K562 (cell line): Measurements from ENCODE around the gene CCNY. TPM values are rescaled to one million over a fixed set of nuclear protein-coding genes. Genes with fewer than 3 reads are reported as not detected.

Experiments used
- ATAC-seq: fragments of 200-7000 bp; cut with Tn5 transposase; 3 replicates; pipeline ENCODE4 v1.9.1; 2020; ENCODE audit warnings: moderate library complexity
- BruUV-seq: library from RNA; stranded (reverse); fragments of 400-500 nt; replicated peaks from 2 replicates; lab custom pipeline; 2021; lab: Mats Ljungman, UMichigan
- CTCF ChIA-PET: fragments of 300-600 bp; formaldehyde crosslinking; extraction: SDS; loops from one replicate; lab custom pipeline; 2021; ENCODE audit warnings: low intra/inter-chr PET ratio; lab: Yijun Ruan, JAX
- POLR2A ChIA-PET: fragments of 300-600, 350-650 bp; sonication (Branson Sonifier 250); formaldehyde crosslinking; extraction: SDS; loops from one replicate; lab custom pipeline; 2021; ENCODE audit warnings: antibody characterized with exemption, inconsistent platforms; lab: Yijun Ruan, JAX
- DNase-seq, 4 experiments: peaks; one replicate each; pipeline versions ENCODE4 v3.0.0 to v3.0.0-alpha.2; 2011 to 2018; ENCODE audit warnings: low spot score in 3 of 4, mixed read lengths in 3 of 4; ENCODE audit errors: extremely low read depth in 1 of 4
- FAIRE-seq: peaks from 2 replicates; lab custom pipeline; 2011; peaks lifted over from hg19 to GRCh38; lab: Jason Lieb, UNC
- H2AFZ ChIP-seq: 2 replicates; pipeline ENCODE4 v1.6.0; 2011; ENCODE audit warnings: low read depth, low read length, control low read depth, inconsistent platforms
- H3K27ac ChIP-seq: fragments of 200-600 bp; 3 replicates; pipeline ENCODE4 v1.8.0; 2011; ENCODE audit warnings: low read depth, mild to moderate bottlenecking, control low read depth, inconsistent platforms, low read length, moderate library complexity, mixed read lengths; ENCODE audit errors: extremely low read depth
- H3K27me3 ChIP-seq, 2 experiments: fragments of 300-600 bp in 1 of 2; 2 replicates in 1 of 2; 3 replicates in 1 of 2; pipeline versions ENCODE4 v1.6.0 to v1.8.0; 2011; ENCODE audit warnings: inconsistent platforms in 2 of 2, low read length in 2 of 2, mild to moderate bottlenecking in 1 of 2, mixed read lengths in 1 of 2, moderate library complexity in 1 of 2; ENCODE audit not compliant: control insufficient read depth in 2 of 2, insufficient read depth in 2 of 2
- H3K36me3 ChIP-seq: fragments of 300-600 bp; 3 replicates; pipeline ENCODE4 v1.8.0; 2011; ENCODE audit warnings: mild to moderate bottlenecking, low read length, inconsistent platforms; ENCODE audit not compliant: control insufficient read depth, insufficient read depth
- H3K4me1 ChIP-seq, 2 experiments: fragments of 200-600 bp in 1 of 2; replicated peaks in 1 of 2; 2 replicates in 1 of 2; 3 replicates in 1 of 2; pipeline versions ENCODE4 v1.5.1 to v1.8.0; 2011; ENCODE audit warnings: inconsistent platforms in 2 of 2, low read length in 2 of 2, mild to moderate bottlenecking in 1 of 2, mixed read lengths in 1 of 2, moderate library complexity in 1 of 2; ENCODE audit not compliant: control insufficient read depth in 2 of 2, insufficient read depth in 2 of 2
- H3K4me2 ChIP-seq: 2 replicates; pipeline ENCODE4 v1.6.1; 2011; ENCODE audit warnings: low read length, control low read depth, inconsistent platforms, mixed read lengths; ENCODE audit not compliant: insufficient read depth
- H3K4me3 ChIP-seq: fragments of 200-600 bp; sonication (generic), shearing (Covaris generic); 2 replicates; pipeline ENCODE4 v1.5.1; 2016; ENCODE audit warnings: control low read depth, inconsistent platforms
- H3K79me2 ChIP-seq: fragments of 200-600 bp; 3 replicates; pipeline ENCODE4 v1.8.0; 2011; ENCODE audit warnings: low read length, inconsistent platforms; ENCODE audit not compliant: control insufficient read depth, insufficient read depth
- H3K9ac ChIP-seq, 2 experiments: 2 replicates each; pipeline versions ENCODE4 v1.6.0 to v1.6.1; 2011; ENCODE audit warnings: low read depth in 2 of 2, low read length in 2 of 2, control low read depth in 1 of 2, inconsistent platforms in 1 of 2, mild to moderate bottlenecking in 1 of 2, mixed read lengths in 1 of 2; ENCODE audit not compliant: insufficient read depth in 1 of 2
- H3K9me1 ChIP-seq: one replicate; pipeline ENCODE4 v1.6.0; 2011; ENCODE audit warnings: inconsistent platforms, mild to moderate bottlenecking, low read length, moderate library complexity; ENCODE audit not compliant: control insufficient read depth, insufficient read depth
- H3K9me3 ChIP-seq: replicated peaks from 2 replicates; pipeline ENCODE4 v1.5.1; 2011; ENCODE audit warnings: low read depth, low read length, inconsistent platforms; ENCODE audit not compliant: control insufficient read depth, insufficient read depth
- H4K20me1 ChIP-seq: replicated peaks from 2 replicates; pipeline ENCODE4 v1.6.1; 2011; ENCODE audit warnings: low read length, inconsistent platforms, mixed read lengths; ENCODE audit not compliant: control insufficient read depth, insufficient read depth
- HDAC1 ChIP-seq, 2 experiments: fragments of 450-650 bp; IDR thresholded peaks; 2 replicates each; pipeline ENCODE4 v1.6.1; 2016 to 2017; ENCODE audit warnings: inconsistent platforms in 1 of 2, mild to moderate bottlenecking in 1 of 2, moderate library complexity in 1 of 2
- ZNF263 ChIP-seq: sonication (generic); formaldehyde crosslinking; IDR thresholded peaks from 2 replicates; pipeline ENCODE4 v1.8.0; 2022; ENCODE audit warnings: mild to moderate bottlenecking, missing genetic modification reagents, borderline replicate concordance
- WGBS: fragments of 100-300 bp; shearing (Covaris generic); methylation state at CpG from one replicate; pipeline ENCODE4 v1.1.6; 2016; ENCODE audit warnings: low coverage, mixed read lengths; ENCODE audit not compliant: insufficient coverage; ENCODE audit errors: missing lambda C conversion rate; 5-methylcytosine and 5-hydroxymethylcytosine counted together
- in situ Hi-C: fragments of 300-500 bp; cut with MboI; formaldehyde crosslinking; loops from 4 replicates; pipeline ENCODE4 v1.15.0; 2018; ENCODE audit warnings: inconsistent platforms, mixed read lengths
- intact Hi-C: fragments of 100-400 bp; cut with micrococcal nuclease; formaldehyde crosslinking; loops from 2 replicates; pipeline ENCODE4 v1.14.2; 2022
- polyA plus RNA-seq, 8 experiments: library from polyadenylated mRNA; depleted of rRNA in 4 of 8; stranded (reverse) in 5 of 8; unstranded in 3 of 8; fragments of >200 nt; fragmentation: Nextera tagmentation in 2 of 8; fragmentation: Illumina TruSeq in 1 of 8; extraction: Ambion mirVana in 2 of 8; extraction: Trizol in 1 of 8; gene quantifications; 2 replicates each; pipeline versions ENCODE4 v1.2.1 to v1.2.3, GENCODE V29; 2011 to 2014; ENCODE audit warnings: inconsistent platforms in 1 of 8, missing spikeins in 1 of 8
- total RNA-seq, 7 experiments: library from RNA; depleted of rRNA in 6 of 7; stranded (reverse); fragments of >200 nt in 6 of 7; fragmentation: Illumina TruSeq in 2 of 7; extraction: Trizol in 2 of 7; gene quantifications; 2 replicates each; pipeline versions ENCODE4 v1.2.1 to v1.2.3, GENCODE V29; 2011 to 2021; ENCODE audit warnings: low replicate concordance in 1 of 7

CCNY gene
- total and polyA plus RNA-seq, 9 of the 15 experiments (the other 6 are each of a cell fraction or from before 2014, with no cell fraction given) = 8.4 to 109 (median 38.6) TPM

GRCh38 chr10:35497909-35498308, 161.6 kb downstream of the CCNY start:
- H3K4me2 ChIP-seq = no peak overlapping the region
- H3K79me2 ChIP-seq = peaks cover 77% of the 10 kb centered on the region
- no peak overlapping the region for H2AFZ ChIP-seq
- no peak for TF ChIP-seq HDAC1 (IDR thresholded peaks at IDR 0.05)
- peaks cover 11% of the 10 kb centered on the region; the same call in 2 of the 3 replicates for H3K36me3 ChIP-seq
- CTCF ChIA-PET = no interaction called here
- H3K9me3 ChIP-seq = no peaks in the 10 kb centered on the region
- peaks cover 1 to 15% of the 10 kb centered on the region in 2 experiments; a peak in 3 of 5 replicates for H3K4me1 ChIP-seq
- in situ Hi-C loops = no loop called here
- H3K4me3 ChIP-seq = no peak overlapping the region
- H3K27ac ChIP-seq = no peak overlapping the region
- no peak overlapping the region for H3K9ac ChIP-seq
- POLR2A ChIA-PET = interaction anchor here (0.6 kb wide), 1 partner anchor 262 kb away, joined by 4 read pairs; no protein-coding TSS in a partner anchor
- H3K9me1 ChIP-seq = no peaks in the 10 kb centered on the region
- no peak for FAIRE-seq
- no TSS peak for BruUV-seq
- no peaks in the 10 kb centered on the region for H3K27me3 ChIP-seq
- no peak for DNase-seq
- H4K20me1 ChIP-seq = peaks cover 11% of the 10 kb centered on the region
- ATAC-seq = no peak
- 83% methylated on average over 3 of the region's 3 CpGs for WGBS
- intact Hi-C loops = no loop called here

GRCh38 chr10:35498693-35499092, 162.4 kb downstream of the CCNY start:
- H3K9me3 ChIP-seq = no peaks in the 10 kb centered on the region
- TF ChIP-seq ZNF263 (CRISPR knock-in tag) = no peak
- TF ChIP-seq, all 486 proteins: peak for 0
- Histone ChIP-seq H3K27ac (no peak overlapping the region), H3K4me1 (peaks cover 0 to 10% of the 10 kb centered on the region in 2 experiments; a peak in 3 of 5 replicates), H3K27me3 (no peaks in the 10 kb centered on the region), H2AFZ (no peak overlapping the region), H4K20me1 (peaks cover 6% of the 10 kb centered on the region), H3K9me1 (no peaks in the 10 kb centered on the region), H3K79me2 (peaks cover 72% of the 10 kb centered on the region), H3K4me3 (no peak overlapping the region), H3K4me2 (no peak overlapping the region), H3K9ac (no peak overlapping the region), H3K36me3 (peaks cover 12% of the 10 kb centered on the region; the same call in 2 of the 3 replicates)
- BruUV-seq = no TSS peak
- DNase-seq (no peak), FAIRE-seq (no peak), ATAC-seq (no peak)
- ChIA-PET CTCF (no interaction called here), POLR2A (interaction anchor here (0.6 kb wide), 1 partner anchor 33 kb away, joined by 3 read pairs; no protein-coding TSS in a partner anchor)
- in situ Hi-C loops (no loop called here), intact Hi-C loops (no loop called here)
- 87% methylated on average over 5 of the region's 5 CpGs for WGBS
